AG10803 (cell line): ENCODE measurements around the gene HARS1.
A peak's percentile ranks its signal among the peaks of the same experiment; 100 is the strongest.

Experiments used
- DNase-seq: peaks from one replicate; pipeline ENCODE4 v3.0.0; 2010; ENCODE audit warnings: low read depth
- H3K4me3 ChIP-seq: 2 replicates; pipeline ENCODE4 v1.5.1; 2011; ENCODE audit warnings: mild to moderate bottlenecking, low read length, control low read depth
- CTCF ChIP-seq: conservative IDR thresholded peaks from 2 replicates; pipeline ENCODE4 v1.5.1; 2011; ENCODE audit warnings: mild to moderate bottlenecking, low read length, control low read depth, inconsistent platforms

Gene HARS1

GRCh38 chr5:140696891-140697492 lies 5.8 kb upstream of the HARS1 start:
- TF ChIP-seq CTCF = no peak
- H3K4me3 ChIP-seq = no peak overlapping the region
- no peak for DNase-seq

- no peak for TF ChIP-seq CTCF
- no peak overlapping the region for H3K4me3 ChIP-seq
- DNase-seq = no peak
These were observed 3.1 kb upstream of the HARS1 start for GRCh38 chr5:140694276-140694675.

GRCh38 chr5:140690376-140690932 lies 716 bp downstream of the HARS1 start:
- DNase-seq = no peak
- H3K4me3 ChIP-seq = peak overlapping the region; percentile 96
- no peak for TF ChIP-seq CTCF

- TF ChIP-seq CTCF = no peak
- DNase-seq = no peak
- H3K4me3 ChIP-seq = no peak overlapping the region
These were observed 12.2 kb downstream of the HARS1 start for GRCh38 chr5:140678993-140679392.

GRCh38 chr5:140677947-140678346 lies 13.2 kb downstream of the HARS1 start:
- no peak for DNase-seq
- no peak overlapping the region for H3K4me3 ChIP-seq
- TF ChIP-seq CTCF = no peak

GRCh38 chr5:140674629-140675028 lies 16.5 kb downstream of the HARS1 start:
- no peak for TF ChIP-seq CTCF
- no peak overlapping the region for H3K4me3 ChIP-seq
- DNase-seq = no peak

GRCh38 chr5:140674211-140674610 lies 17.0 kb downstream of the HARS1 start:
- TF ChIP-seq CTCF = no peak
- DNase-seq = no peak
- no peak overlapping the region for H3K4me3 ChIP-seq
